ENCODE measurements around the gene CKAP2.

DNA sequence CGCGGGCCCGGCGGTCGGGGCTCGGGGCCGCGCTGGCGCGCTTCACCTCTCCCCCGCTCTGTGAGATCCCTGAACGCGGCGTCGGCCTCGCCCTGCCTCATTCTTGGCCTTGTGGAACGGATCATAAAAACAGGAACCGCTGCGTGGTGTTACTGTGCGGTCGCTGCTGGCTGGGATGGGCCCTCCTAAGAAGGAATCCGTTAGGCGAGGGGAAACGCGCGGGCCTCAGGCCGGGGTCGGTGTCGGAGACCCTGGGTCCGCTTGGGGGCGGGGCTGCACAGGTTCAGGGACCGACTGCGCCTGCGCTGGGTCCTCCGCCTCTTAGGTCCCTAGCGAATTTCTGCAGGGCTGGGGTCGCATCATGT lies 381 bp downstream of the CKAP2 start:
- no peak for TF ChIP-seq HDGF (IDR thresholded peaks at IDR 0.05; ENCODE audit: borderline replicate concordance)
- no peak for TF ChIP-seq BHLHE40 (IDR thresholded peaks at IDR 0.05; ENCODE audit: borderline replicate concordance)
